ENCODE results near the gene TNS1. TPM values are rescaled to one million over a fixed set of nuclear protein-coding genes. Genes with fewer than 3 reads are reported as not detected.

The TNS1 gene
- polyA plus RNA-seq, 3 donors, result 0.26 to 1.6 (median 1.5) TPM

DNA sequence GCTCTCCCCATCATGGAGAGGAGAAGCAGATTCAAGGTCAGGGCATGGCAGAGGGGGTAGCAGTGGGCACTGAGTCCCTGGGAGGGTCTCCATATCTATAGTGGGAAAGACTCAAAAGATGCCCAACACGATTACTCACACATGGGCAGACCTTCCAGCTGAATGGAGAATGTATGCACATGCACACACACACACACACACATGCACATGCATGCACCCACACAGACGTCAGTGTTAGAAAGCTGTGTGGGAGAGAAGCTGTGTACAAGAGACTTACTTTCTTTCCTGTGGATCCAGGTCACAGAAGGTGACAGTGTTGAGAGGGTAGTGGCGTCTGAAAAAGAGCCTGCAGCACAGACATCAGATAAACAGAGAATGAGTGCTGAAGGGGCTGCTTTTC lies 194.5 kb downstream of the TNS1 start:
- H3K27ac ChIP-seq (ENCODE audit: low read depth in 1 of 2, low read length in 2 of 2), result no peak overlapping the region
- TF ChIP-seq, protein P1, sequence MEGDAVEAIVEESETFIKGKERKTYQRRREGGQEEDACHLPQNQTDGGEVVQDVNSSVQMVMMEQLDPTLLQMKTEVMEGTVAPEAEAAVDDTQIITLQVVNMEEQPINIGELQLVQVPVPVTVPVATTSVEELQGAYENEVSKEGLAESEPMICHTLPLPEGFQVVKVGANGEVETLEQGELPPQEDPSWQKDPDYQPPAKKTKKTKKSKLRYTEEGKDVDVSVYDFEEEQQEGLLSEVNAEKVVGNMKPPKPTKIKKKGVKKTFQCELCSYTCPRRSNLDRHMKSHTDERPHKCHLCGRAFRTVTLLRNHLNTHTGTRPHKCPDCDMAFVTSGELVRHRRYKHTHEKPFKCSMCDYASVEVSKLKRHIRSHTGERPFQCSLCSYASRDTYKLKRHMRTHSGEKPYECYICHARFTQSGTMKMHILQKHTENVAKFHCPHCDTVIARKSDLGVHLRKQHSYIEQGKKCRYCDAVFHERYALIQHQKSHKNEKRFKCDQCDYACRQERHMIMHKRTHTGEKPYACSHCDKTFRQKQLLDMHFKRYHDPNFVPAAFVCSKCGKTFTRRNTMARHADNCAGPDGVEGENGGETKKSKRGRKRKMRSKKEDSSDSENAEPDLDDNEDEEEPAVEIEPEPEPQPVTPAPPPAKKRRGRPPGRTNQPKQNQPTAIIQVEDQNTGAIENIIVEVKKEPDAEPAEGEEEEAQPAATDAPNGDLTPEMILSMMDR (IDR thresholded peaks at IDR 0.05), result no peak
- peaks cover 3 to 4% of the 10 kb centered on the region in 2 donors for H3K4me1 ChIP-seq (ENCODE audit: control insufficient read depth in 1 of 2, insufficient read depth in 2 of 2, low read length in 2 of 2)
- no peak overlapping the region for H3K27ac Mint-ChIP-seq
- no peaks in the 10 kb centered on the region for H3K27me3 ChIP-seq (ENCODE audit: control insufficient read depth in 2 of 2, insufficient read depth in 2 of 2, low read length in 2 of 2)
- H3K4me1 Mint-ChIP-seq, result peaks cover 6% of the 10 kb centered on the region
- peaks cover 0 to 3% (median 2%) of the 10 kb centered on the region in 7 donors for H3K9me3 Mint-ChIP-seq
- H3K36me3 Mint-ChIP-seq, result peaks cover 49% of the 10 kb centered on the region in 2 donors
- no peaks in the 10 kb centered on the region for H3K79me2 ChIP-seq (ENCODE audit: insufficient read depth, low read length)
- no peaks in the 10 kb centered on the region for H3K27me3 Mint-ChIP-seq (ENCODE audit: low read depth in 3 of 3)
- no peaks in the 10 kb centered on the region for H3K9me3 ChIP-seq (replicated peaks in 1 of 2; ENCODE audit: control insufficient read depth in 1 of 2, insufficient read depth in 1 of 2, low read length in 2 of 2)
- intact Hi-C loops (cut with micrococcal nuclease), result no loop called here
- DNase-seq, result no peak
- H2AFZ ChIP-seq (ENCODE audit: insufficient read depth, low read depth, low read length, poor library complexity, severe bottlenecking), result no peak overlapping the region
- H3K9ac ChIP-seq (ENCODE audit: insufficient read depth, low read length, poor library complexity, severe bottlenecking), result no peak overlapping the region
- H3K4me3 Mint-ChIP-seq, result no peak overlapping the region
- no CpG with 5 or more reads among the region's 3 CpGs for WGBS (ENCODE audit: insufficient coverage)
- H3K36me3 ChIP-seq (replicated peaks in 1 of 2; ENCODE audit: control insufficient read depth in 1 of 2, insufficient read depth in 2 of 2, low read length in 2 of 2), result peaks cover 14 to 45% of the 10 kb centered on the region in 2 donors
- no peaks in the 10 kb centered on the region for H4K20me1 ChIP-seq (ENCODE audit: insufficient read depth, low read length)
- no peak overlapping the region for H3K4me2 ChIP-seq (replicated peaks; ENCODE audit: extremely low read depth, low read length, poor library complexity, severe bottlenecking)
- no peak overlapping the region for H3K4me3 ChIP-seq (replicated peaks in 1 of 3; ENCODE audit: low read depth in 2 of 3, low read length in 3 of 3)

DNA sequence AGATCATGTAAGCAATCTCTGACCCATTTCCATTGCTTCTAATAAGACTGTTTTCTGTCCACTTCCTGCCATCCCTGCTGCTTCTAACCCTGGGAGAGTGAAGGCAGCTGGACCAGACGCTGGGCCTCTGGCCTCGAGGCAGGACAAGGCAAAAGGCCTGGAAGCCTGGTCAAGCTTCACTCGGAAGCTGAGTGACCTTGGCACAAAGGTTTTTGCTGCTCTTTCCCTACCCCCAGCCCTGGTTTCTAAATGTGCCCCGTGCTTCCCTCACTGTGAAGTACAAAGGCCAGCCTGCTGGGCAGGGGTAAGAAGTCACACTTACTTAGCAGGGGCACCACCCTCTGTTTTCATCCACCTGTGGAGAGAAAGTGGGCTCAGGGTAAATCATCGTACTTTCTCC lies 195.0 kb downstream of the TNS1 start:
- WGBS (ENCODE audit: insufficient coverage), result 78% methylated on average over 3 of the region's 5 CpGs
- no peak for DNase-seq
- Histone ChIP-seq H2AFZ (ENCODE audit: insufficient read depth, low read depth, low read length, poor library complexity, severe bottlenecking) (no peak overlapping the region), H3K27ac (ENCODE audit: low read depth in 1 of 2, low read length in 2 of 2) (no peak overlapping the region), H4K20me1 (ENCODE audit: insufficient read depth, low read length) (no peaks in the 10 kb centered on the region), H3K36me3 (replicated peaks in 1 of 2; ENCODE audit: control insufficient read depth in 1 of 2, insufficient read depth in 2 of 2, low read length in 2 of 2) (peaks cover 12 to 41% of the 10 kb centered on the region in 2 donors), H3K4me1 (ENCODE audit: control insufficient read depth in 1 of 2, insufficient read depth in 2 of 2, low read length in 2 of 2) (peaks cover 3 to 4% of the 10 kb centered on the region in 2 donors), H3K4me3 (replicated peaks in 1 of 3; ENCODE audit: low read depth in 2 of 3, low read length in 3 of 3) (no peak overlapping the region), H3K27me3 (ENCODE audit: control insufficient read depth in 2 of 2, insufficient read depth in 2 of 2, low read length in 2 of 2) (no peaks in the 10 kb centered on the region), H3K9ac (ENCODE audit: insufficient read depth, low read length, poor library complexity, severe bottlenecking) (no peak overlapping the region), H3K4me2 (replicated peaks; ENCODE audit: extremely low read depth, low read length, poor library complexity, severe bottlenecking) (no peak overlapping the region), H3K79me2 (ENCODE audit: insufficient read depth, low read length) (no peaks in the 10 kb centered on the region), H3K9me3 (replicated peaks in 1 of 2; ENCODE audit: control insufficient read depth in 1 of 2, insufficient read depth in 1 of 2, low read length in 2 of 2) (no peaks in the 10 kb centered on the region)
- Mint-ChIP-seq H3K4me1 (peaks cover 6% of the 10 kb centered on the region), H3K36me3 (peaks cover 43 to 44% of the 10 kb centered on the region in 2 donors), H3K4me3 (no peak overlapping the region), H3K9me3 (peaks cover 0 to 3% (median 2%) of the 10 kb centered on the region in 7 donors), H3K27me3 (ENCODE audit: low read depth in 3 of 3) (no peaks in the 10 kb centered on the region), H3K27ac (no peak overlapping the region)
- intact Hi-C loops (cut with micrococcal nuclease), result no loop called here
- TF ChIP-seq, protein P1 (IDR thresholded peaks at IDR 0.05), result no peak

Data from CD14-positive monocyte (primary cell).